GM23338 (cell line): ENCODE results near the gene ATP6V1G3. TPM values are rescaled to one million over a fixed set of nuclear protein-coding genes. Genes with fewer than 3 reads are reported as not detected.

Source experiments
- ATAC-seq: fragments of 200-7000 bp; cut with Tn5 transposase; 3 replicates; pipeline ENCODE4 v1.9.1; 2020
- DNase-seq: peaks from one replicate; pipeline ENCODE4 v3.0.0-alpha.2; 2015; ENCODE audit warnings: low spot score
- H2AFZ ChIP-seq: fragments of 200-600 bp; sonication (generic); 2 replicates; pipeline ENCODE4 v1.8.0; 2016; ENCODE audit warnings: antibody characterized with exemption, mild to moderate bottlenecking, moderate library complexity
- H3F3A ChIP-seq: fragments of 200-600 bp; sonication (generic); replicated peaks from 2 replicates; pipeline ENCODE4 v1.8.0; 2017; ENCODE audit warnings: antibody characterized with exemption, mixed run types, low read depth
- H3K27ac ChIP-seq: fragments of 200-600 bp; sonication (generic); 2 replicates; pipeline ENCODE4 v1.6.1; 2016; ENCODE audit warnings: low read depth
- H3K27me3 ChIP-seq: fragments of 200-600 bp; sonication (generic); 2 replicates; pipeline ENCODE4 v1.8.0; 2016; ENCODE audit warnings: mild to moderate bottlenecking, mixed run types, moderate library complexity; ENCODE audit not compliant: insufficient read depth
- H3K36me3 ChIP-seq: fragments of 200-600 bp; sonication (generic); 2 replicates; pipeline ENCODE4 v1.8.0; 2016; ENCODE audit warnings: mild to moderate bottlenecking; ENCODE audit not compliant: insufficient read depth
- H3K4me1 ChIP-seq: fragments of 200-600 bp; sonication (generic); 2 replicates; pipeline ENCODE4 v1.8.0; 2016; ENCODE audit warnings: mild to moderate bottlenecking, moderate library complexity; ENCODE audit not compliant: insufficient read depth
- H3K4me2 ChIP-seq: fragments of 200-600 bp; sonication (generic); 2 replicates; pipeline ENCODE4 v1.7.1; 2017; ENCODE audit warnings: mixed run types
- H3K4me3 ChIP-seq: fragments of 200-600 bp; sonication (generic); 2 replicates; pipeline ENCODE4 v1.6.1; 2016; ENCODE audit warnings: mixed run types
- H3K79me2 ChIP-seq: fragments of 200-600 bp; sonication (generic); replicated peaks from 2 replicates; pipeline ENCODE4 v1.8.0; 2017; ENCODE audit warnings: mild to moderate bottlenecking; ENCODE audit not compliant: insufficient read depth
- H3K9me2 ChIP-seq: fragments of 200-600 bp; sonication (generic); 2 replicates; pipeline ENCODE4 v1.8.0; 2017; ENCODE audit not compliant: insufficient read depth
- H4K20me1 ChIP-seq: fragments of 200-600 bp; sonication (generic); replicated peaks from 2 replicates; pipeline ENCODE4 v1.8.0; 2017; ENCODE audit warnings: mild to moderate bottlenecking; ENCODE audit not compliant: insufficient read depth
- H3K27ac Mint-ChIP-seq: 2 replicates; pipeline ENCODE4 v1.8.0; 2020; ENCODE audit warnings: inconsistent platforms, mild to moderate bottlenecking, moderate library complexity, mixed read lengths
- H3K27me3 Mint-ChIP-seq: 3 replicates; pipeline ENCODE4 v1.8.0; 2022; ENCODE audit warnings: low read depth, mild to moderate bottlenecking, moderate library complexity, mixed read lengths, inconsistent platforms; ENCODE audit not compliant: insufficient read depth, poor library complexity
- H3K36me3 Mint-ChIP-seq: 3 replicates; pipeline ENCODE4 v1.8.0; 2021; ENCODE audit warnings: low read depth, mild to moderate bottlenecking, inconsistent platforms, moderate library complexity, mixed read lengths
- H3K4me1 Mint-ChIP-seq: 3 replicates; pipeline ENCODE4 v1.8.0; 2020; ENCODE audit warnings: mild to moderate bottlenecking, inconsistent platforms, mixed read lengths
- H3K4me3 Mint-ChIP-seq: 3 replicates; pipeline ENCODE4 v1.8.0; 2021; ENCODE audit warnings: moderate library complexity, mild to moderate bottlenecking, inconsistent platforms, mixed read lengths
- H3K9me3 Mint-ChIP-seq: 3 replicates; pipeline ENCODE4 v1.8.0; 2020; ENCODE audit warnings: moderate library complexity, mild to moderate bottlenecking, inconsistent platforms, mixed read lengths
- EZH2phosphoT487 ChIP-seq: fragments of 200-600 bp; sonication (generic); IDR thresholded peaks from one replicate; pipeline ENCODE4 v1.8.1; 2018; ENCODE audit warnings: antibody characterized with exemption; ENCODE audit not compliant: unreplicated experiment
- JUNB ChIP-seq: IDR thresholded peaks from one replicate; pipeline ENCODE4 v1.6.1; 2016; ENCODE audit warnings: antibody characterized with exemption; ENCODE audit not compliant: unreplicated experiment
- ZNF114 ChIP-seq: fragments of 250-450 bp; sonication (Bioruptor Pico); IDR thresholded peaks from 2 replicates; pipeline ENCODE4 v1.5.0; 2020; ENCODE audit warnings: mild to moderate bottlenecking, moderate library complexity
- polyA plus RNA-seq: library from polyadenylated mRNA; unstranded; fragments of >200 nt; fragmentation: Nextera tagmentation; extraction: Ambion mirVana; gene quantifications from 2 replicates; pipeline ENCODE4 v1.2.1, GENCODE V29; 2016
- total RNA-seq: library from RNA; depleted of rRNA; stranded (reverse); fragments of >200 nt; shearing (Covaris generic); gene quantifications from 2 replicates; pipeline ENCODE4 v1.2.3, GENCODE V29; 2014
- TF ChIP-seq, protein P1 (sequence below): IDR thresholded peaks from 2 replicates; pipeline ENCODE4 v1.6.1; 2016; ENCODE audit warnings: antibody characterized with exemption
- TF ChIP-seq, protein P2 (sequence below): IDR thresholded peaks from one replicate; pipeline ENCODE4 v1.6.1; 2018; ENCODE audit warnings: antibody characterized with exemption; ENCODE audit not compliant: unreplicated experiment
- TF ChIP-seq, protein P3 (sequence below): fragments of 250-450 bp; sonication (Bioruptor Pico); IDR thresholded peaks from 2 replicates; pipeline ENCODE4 v1.5.0; 2020; ENCODE audit warnings: mild to moderate bottlenecking, moderate library complexity

ATP6V1G3 gene
- total and polyA plus RNA-seq, 2 experiments from 2014 or later = not detected

DNA sequence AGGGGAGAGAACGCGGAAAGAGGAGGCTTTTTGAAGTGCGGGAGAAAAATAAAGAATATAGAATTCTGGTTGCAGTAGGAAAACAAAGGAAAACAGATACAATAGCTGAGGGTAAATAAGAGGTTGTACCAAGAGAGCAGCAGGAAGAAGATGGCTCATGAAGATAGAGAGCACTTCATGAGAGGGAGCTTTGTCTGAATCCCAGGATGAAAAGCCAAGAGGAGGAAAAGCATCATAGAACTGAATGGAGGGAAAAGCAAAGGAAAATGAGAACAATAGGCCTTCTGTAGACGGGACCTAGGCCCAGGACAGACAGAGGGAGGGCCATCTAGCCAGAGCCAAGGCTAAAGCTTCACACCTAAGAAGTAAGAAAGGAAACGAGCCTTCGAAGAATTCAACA is 49.5 kb downstream of the ATP6V1G3 start:
- DNase-seq (peak; percentile 2), ATAC-seq (no peak)
- Histone ChIP-seq H2AFZ (peak overlapping the region; percentile 74), H3K27me3 (no peaks in the 10 kb centered on the region), H3K27ac (no peak overlapping the region), H3K4me3 (no peak overlapping the region), H3K79me2 (no peaks in the 10 kb centered on the region), H3K9me2 (no peaks in the 10 kb centered on the region), H3K4me1 (no peaks in the 10 kb centered on the region), H3F3A (no peaks in the 10 kb centered on the region), H3K36me3 (no peaks in the 10 kb centered on the region), H4K20me1 (no peaks in the 10 kb centered on the region), H3K4me2 (no peak overlapping the region)
- H3K27me3 Mint-ChIP-seq = peaks cover 3% of the 10 kb centered on the region
- H3K27ac Mint-ChIP-seq = no peak overlapping the region
- no peak for TF ChIP-seq JUNB
- H3K36me3 Mint-ChIP-seq = no peaks in the 10 kb centered on the region
- no peaks in the 10 kb centered on the region for H3K9me3 Mint-ChIP-seq
- H3K4me1 Mint-ChIP-seq = peaks cover 5% of the 10 kb centered on the region; the same call in 2 of the 3 replicates
- no peak overlapping the region for H3K4me3 Mint-ChIP-seq

DNA sequence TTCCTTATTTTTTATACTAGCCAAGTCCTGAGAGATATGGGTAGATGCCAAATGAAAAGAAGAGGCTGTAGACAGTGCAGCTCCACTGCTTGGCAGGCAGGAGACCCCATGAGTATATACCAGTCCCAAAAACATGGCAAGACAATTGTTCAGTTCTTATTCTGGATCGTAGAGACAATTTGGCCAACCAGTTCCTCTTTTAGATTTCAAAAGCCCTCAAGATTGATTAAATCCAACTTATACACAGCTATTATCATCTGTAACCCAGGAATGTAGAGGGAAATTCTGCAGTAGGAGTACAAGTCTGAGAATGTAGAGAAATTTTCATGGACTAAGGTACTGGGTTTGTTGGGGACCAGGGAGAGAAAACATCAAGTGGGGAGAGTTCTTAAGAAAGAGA is 50.3 kb downstream of the ATP6V1G3 start:
- no peak for DNase-seq
- Histone ChIP-seq H3K4me3 (no peak overlapping the region), H4K20me1 (no peaks in the 10 kb centered on the region), H3F3A (no peaks in the 10 kb centered on the region), H3K4me2 (no peak overlapping the region), H3K4me1 (no peaks in the 10 kb centered on the region), H3K79me2 (no peaks in the 10 kb centered on the region), H3K9me2 (no peaks in the 10 kb centered on the region), H3K36me3 (no peaks in the 10 kb centered on the region), H3K27me3 (no peaks in the 10 kb centered on the region), H2AFZ (no peak overlapping the region; the same call in 1 of the 2 replicates), H3K27ac (no peak overlapping the region)
- ATAC-seq = no peak
- H3K9me3 Mint-ChIP-seq = no peaks in the 10 kb centered on the region
- peaks cover 5% of the 10 kb centered on the region; the same call in 2 of the 3 replicates for H3K4me1 Mint-ChIP-seq
- H3K4me3 Mint-ChIP-seq = no peak overlapping the region
- H3K36me3 Mint-ChIP-seq = no peaks in the 10 kb centered on the region
- peaks cover 3% of the 10 kb centered on the region for H3K27me3 Mint-ChIP-seq
- no peak for TF ChIP-seq ZNF114 (CRISPR knock-in tag)
- no peak for TF ChIP-seq JUNB
- TF ChIP-seq EZH2phosphoT487 = no peak
- no peak overlapping the region for H3K27ac Mint-ChIP-seq

DNA sequence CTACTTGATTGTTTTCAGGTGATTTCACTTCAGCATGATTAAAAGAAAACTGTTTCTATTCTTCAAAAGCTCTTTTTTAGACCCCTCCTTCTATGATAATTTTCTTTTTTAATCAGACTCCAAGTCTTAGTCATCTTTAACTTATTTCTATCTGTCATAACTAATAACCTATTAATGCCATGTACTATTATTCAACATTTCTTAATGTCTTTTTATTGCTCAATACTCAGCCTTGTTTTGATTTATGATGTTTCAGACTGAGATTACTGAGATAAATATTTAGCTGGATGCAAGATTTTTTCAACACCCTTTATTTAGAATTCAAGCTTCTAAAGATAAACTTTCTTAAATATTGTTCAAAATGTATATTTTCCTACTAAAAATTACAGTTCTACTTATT is 53.6 kb downstream of the ATP6V1G3 start:
- no peaks in the 10 kb centered on the region for H3K4me1 ChIP-seq
- no peak overlapping the region for H3K27ac ChIP-seq
- H3K4me2 ChIP-seq = no peak overlapping the region
- DNase-seq (no peak), ATAC-seq (no peak)
- no peaks in the 10 kb centered on the region for H3F3A ChIP-seq
- no peak overlapping the region for H2AFZ ChIP-seq
- no peaks in the 10 kb centered on the region for H3K9me2 ChIP-seq
- H3K36me3 ChIP-seq = no peaks in the 10 kb centered on the region
- H4K20me1 ChIP-seq = no peaks in the 10 kb centered on the region
- Mint-ChIP-seq H3K9me3 (no peaks in the 10 kb centered on the region), H3K36me3 (no peaks in the 10 kb centered on the region), H3K27me3 (peaks cover 3% of the 10 kb centered on the region), H3K4me3 (no peak overlapping the region), H3K4me1 (peaks cover 5% of the 10 kb centered on the region; the same call in 2 of the 3 replicates), H3K27ac (no peak overlapping the region)
- H3K4me3 ChIP-seq = no peak overlapping the region
- H3K79me2 ChIP-seq = no peaks in the 10 kb centered on the region
- H3K27me3 ChIP-seq = no peaks in the 10 kb centered on the region
- no peak for TF ChIP-seq JUNB
- no peak for TF ChIP-seq EZH2phosphoT487
- TF ChIP-seq, protein P1, sequence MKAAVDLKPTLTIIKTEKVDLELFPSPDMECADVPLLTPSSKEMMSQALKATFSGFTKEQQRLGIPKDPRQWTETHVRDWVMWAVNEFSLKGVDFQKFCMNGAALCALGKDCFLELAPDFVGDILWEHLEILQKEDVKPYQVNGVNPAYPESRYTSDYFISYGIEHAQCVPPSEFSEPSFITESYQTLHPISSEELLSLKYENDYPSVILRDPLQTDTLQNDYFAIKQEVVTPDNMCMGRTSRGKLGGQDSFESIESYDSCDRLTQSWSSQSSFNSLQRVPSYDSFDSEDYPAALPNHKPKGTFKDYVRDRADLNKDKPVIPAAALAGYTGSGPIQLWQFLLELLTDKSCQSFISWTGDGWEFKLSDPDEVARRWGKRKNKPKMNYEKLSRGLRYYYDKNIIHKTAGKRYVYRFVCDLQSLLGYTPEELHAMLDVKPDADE = no peak
- TF ChIP-seq, protein P2, sequence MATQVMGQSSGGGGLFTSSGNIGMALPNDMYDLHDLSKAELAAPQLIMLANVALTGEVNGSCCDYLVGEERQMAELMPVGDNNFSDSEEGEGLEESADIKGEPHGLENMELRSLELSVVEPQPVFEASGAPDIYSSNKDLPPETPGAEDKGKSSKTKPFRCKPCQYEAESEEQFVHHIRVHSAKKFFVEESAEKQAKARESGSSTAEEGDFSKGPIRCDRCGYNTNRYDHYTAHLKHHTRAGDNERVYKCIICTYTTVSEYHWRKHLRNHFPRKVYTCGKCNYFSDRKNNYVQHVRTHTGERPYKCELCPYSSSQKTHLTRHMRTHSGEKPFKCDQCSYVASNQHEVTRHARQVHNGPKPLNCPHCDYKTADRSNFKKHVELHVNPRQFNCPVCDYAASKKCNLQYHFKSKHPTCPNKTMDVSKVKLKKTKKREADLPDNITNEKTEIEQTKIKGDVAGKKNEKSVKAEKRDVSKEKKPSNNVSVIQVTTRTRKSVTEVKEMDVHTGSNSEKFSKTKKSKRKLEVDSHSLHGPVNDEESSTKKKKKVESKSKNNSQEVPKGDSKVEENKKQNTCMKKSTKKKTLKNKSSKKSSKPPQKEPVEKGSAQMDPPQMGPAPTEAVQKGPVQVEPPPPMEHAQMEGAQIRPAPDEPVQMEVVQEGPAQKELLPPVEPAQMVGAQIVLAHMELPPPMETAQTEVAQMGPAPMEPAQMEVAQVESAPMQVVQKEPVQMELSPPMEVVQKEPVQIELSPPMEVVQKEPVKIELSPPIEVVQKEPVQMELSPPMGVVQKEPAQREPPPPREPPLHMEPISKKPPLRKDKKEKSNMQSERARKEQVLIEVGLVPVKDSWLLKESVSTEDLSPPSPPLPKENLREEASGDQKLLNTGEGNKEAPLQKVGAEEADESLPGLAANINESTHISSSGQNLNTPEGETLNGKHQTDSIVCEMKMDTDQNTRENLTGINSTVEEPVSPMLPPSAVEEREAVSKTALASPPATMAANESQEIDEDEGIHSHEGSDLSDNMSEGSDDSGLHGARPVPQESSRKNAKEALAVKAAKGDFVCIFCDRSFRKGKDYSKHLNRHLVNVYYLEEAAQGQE = no peak
- TF ChIP-seq ZNF114 (CRISPR knock-in tag) = no peak
- TF ChIP-seq, protein P3, sequence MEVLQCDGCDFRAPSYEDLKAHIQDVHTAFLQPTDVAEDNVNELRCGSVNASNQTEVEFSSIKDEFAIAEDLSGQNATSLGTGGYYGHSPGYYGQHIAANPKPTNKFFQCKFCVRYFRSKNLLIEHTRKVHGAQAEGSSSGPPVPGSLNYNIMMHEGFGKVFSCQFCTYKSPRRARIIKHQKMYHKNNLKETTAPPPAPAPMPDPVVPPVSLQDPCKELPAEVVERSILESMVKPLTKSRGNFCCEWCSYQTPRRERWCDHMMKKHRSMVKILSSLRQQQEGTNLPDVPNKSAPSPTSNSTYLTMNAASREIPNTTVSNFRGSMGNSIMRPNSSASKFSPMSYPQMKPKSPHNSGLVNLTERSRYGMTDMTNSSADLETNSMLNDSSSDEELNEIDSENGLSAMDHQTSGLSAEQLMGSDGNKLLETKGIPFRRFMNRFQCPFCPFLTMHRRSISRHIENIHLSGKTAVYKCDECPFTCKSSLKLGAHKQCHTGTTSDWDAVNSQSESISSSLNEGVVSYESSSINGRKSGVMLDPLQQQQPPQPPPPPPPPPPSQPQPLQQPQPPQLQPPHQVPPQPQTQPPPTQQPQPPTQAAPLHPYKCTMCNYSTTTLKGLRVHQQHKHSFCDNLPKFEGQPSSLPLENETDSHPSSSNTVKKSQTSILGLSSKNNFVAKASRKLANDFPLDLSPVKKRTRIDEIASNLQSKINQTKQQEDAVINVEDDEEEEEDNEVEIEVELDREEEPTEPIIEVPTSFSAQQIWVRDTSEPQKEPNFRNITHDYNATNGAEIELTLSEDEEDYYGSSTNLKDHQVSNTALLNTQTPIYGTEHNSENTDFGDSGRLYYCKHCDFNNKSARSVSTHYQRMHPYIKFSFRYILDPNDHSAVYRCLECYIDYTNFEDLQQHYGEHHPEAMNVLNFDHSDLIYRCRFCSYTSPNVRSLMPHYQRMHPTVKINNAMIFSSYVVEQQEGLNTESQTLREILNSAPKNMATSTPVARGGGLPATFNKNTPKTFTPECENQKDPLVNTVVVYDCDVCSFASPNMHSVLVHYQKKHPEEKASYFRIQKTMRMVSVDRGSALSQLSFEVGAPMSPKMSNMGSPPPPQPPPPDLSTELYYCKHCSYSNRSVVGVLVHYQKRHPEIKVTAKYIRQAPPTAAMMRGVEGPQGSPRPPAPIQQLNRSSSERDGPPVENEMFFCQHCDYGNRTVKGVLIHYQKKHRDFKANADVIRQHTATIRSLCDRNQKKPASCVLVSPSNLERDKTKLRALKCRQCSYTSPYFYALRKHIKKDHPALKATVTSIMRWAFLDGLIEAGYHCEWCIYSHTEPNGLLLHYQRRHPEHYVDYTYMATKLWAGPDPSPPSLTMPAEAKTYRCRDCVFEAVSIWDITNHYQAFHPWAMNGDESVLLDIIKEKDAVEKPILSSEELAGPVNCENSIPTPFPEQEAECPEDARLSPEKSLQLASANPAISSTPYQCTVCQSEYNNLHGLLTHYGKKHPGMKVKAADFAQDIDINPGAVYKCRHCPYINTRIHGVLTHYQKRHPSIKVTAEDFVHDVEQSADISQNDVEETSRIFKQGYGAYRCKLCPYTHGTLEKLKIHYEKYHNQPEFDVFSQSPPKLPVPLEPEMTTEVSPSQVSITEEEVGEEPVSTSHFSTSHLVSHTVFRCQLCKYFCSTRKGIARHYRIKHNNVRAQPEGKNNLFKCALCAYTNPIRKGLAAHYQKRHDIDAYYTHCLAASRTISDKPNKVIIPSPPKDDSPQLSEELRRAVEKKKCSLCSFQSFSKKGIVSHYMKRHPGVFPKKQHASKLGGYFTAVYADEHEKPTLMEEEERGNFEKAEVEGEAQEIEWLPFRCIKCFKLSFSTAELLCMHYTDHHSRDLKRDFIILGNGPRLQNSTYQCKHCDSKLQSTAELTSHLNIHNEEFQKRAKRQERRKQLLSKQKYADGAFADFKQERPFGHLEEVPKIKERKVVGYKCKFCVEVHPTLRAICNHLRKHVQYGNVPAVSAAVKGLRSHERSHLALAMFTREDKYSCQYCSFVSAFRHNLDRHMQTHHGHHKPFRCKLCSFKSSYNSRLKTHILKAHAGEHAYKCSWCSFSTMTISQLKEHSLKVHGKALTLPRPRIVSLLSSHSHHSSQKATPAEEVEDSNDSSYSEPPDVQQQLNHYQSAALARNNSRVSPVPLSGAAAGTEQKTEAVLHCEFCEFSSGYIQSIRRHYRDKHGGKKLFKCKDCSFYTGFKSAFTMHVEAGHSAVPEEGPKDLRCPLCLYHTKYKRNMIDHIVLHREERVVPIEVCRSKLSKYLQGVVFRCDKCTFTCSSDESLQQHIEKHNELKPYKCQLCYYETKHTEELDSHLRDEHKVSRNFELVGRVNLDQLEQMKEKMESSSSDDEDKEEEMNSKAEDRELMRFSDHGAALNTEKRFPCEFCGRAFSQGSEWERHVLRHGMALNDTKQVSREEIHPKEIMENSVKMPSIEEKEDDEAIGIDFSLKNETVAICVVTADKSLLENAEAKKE = no peak
